ENCODE data around the gene CPNE1. TPM values are rescaled to one million over a fixed set of nuclear protein-coding genes. Genes with fewer than 3 reads are reported as not detected.
"Not testable (repeated sequence)": the region's sequence is repeated elsewhere in the genome, so short reads cannot be mapped to it uniquely, and the experiment has no call there.

Gene CPNE1
- total RNA-seq, 4 donors from 2014 or later = 84.9 to 201 (median 127) TPM

DNA sequence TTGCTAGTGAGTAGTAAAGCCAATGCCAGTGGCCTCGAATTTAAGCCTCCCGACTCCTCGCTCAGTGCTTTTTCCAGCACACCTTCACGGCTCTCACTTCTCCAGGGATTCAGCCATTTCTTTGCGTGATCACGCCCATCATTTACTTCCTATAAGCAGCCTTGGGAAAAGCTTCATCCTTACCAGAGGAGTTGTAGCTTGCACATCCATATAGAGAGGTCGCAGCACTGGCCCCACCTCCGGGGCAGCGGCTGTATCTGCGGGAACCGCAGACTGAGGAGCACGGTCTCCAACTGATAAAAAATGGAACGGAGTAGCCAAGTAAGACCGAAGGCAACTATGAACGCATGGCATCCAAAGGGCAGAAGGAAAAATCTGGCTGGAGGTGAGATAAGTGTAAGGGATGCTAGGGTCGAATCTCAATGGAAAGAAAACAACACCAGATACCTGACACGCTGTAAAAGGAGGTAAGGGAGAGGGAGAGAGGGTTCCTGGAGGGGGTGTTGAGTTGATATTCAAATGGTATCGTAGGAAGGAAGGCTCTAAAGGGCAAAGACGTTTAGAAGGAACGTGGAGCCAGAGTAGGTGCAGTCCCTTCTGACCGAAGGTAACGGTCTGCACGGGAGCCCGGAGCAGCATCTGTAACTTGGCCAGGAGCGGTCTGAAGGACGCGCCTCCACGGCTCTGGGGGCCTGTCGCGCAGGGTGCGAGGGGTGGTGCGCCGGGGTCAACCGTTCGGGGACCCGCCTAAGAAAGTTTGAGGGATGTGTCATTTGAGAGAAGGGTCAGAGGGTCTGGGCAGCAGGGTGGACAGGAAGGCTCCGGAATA is 33.8 kb upstream of the CPNE1 start:
- TF ChIP-seq, protein P1, sequence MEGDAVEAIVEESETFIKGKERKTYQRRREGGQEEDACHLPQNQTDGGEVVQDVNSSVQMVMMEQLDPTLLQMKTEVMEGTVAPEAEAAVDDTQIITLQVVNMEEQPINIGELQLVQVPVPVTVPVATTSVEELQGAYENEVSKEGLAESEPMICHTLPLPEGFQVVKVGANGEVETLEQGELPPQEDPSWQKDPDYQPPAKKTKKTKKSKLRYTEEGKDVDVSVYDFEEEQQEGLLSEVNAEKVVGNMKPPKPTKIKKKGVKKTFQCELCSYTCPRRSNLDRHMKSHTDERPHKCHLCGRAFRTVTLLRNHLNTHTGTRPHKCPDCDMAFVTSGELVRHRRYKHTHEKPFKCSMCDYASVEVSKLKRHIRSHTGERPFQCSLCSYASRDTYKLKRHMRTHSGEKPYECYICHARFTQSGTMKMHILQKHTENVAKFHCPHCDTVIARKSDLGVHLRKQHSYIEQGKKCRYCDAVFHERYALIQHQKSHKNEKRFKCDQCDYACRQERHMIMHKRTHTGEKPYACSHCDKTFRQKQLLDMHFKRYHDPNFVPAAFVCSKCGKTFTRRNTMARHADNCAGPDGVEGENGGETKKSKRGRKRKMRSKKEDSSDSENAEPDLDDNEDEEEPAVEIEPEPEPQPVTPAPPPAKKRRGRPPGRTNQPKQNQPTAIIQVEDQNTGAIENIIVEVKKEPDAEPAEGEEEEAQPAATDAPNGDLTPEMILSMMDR (IDR thresholded peaks at IDR 0.05) = no peak
- TF ChIP-seq POLR2A (IDR thresholded peaks at IDR 0.05) = no peak
- DNase-seq = no peak
- no peaks in the 10 kb centered on the region for H3K9me3 ChIP-seq
- H3K4me1 ChIP-seq = peaks cover 0 to 17% (median 2%) of the 10 kb centered on the region in 4 donors
- no peaks in the 10 kb centered on the region for H3K27me3 ChIP-seq
- H3K27ac ChIP-seq = peak overlapping the region; percentile 84 to 91 (median 89)
- peaks cover 0 to 52% (median 0%) of the 10 kb centered on the region in 3 donors for H3K36me3 ChIP-seq
- H3K4me3 ChIP-seq = peak overlapping the region; percentile 77 to 95 (median 80)

DNA sequence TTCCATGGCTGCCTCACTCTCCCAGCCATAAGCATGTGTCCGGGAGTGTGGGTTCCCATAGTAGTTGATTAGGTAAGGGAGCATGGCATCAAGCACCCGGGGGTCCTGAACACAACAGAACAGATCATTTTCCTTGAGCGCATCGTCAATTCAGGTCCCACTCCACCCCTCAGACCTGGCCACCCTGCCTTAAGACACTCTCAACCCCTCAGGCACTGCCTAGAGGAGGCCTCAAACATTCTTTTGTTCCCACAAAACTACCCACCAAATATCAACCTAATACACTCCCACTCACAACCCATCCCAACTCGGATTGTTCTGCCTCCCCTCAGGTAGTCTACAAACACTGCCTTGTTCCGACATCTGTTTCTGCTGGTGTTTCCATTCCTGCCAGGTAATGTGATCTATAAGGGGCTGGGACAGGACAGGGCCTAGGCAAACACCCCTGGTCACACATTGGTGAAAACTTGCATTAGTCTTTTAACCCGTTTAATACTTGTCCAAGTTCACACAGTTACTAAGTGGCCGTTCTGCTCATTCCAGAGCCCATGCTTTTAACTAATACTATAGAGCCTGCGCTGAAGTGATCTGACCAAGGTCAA is 33.1 kb upstream of the CPNE1 start:
- TF ChIP-seq POLR2A (IDR thresholded peaks at IDR 0.05) = no peak
- TF ChIP-seq, protein P1 (IDR thresholded peaks at IDR 0.05) = no peak
- DNase-seq = no peak
- Histone ChIP-seq H3K36me3 (peaks cover 0 to 52% (median 0%) of the 10 kb centered on the region in 3 donors), H3K27ac (no peak overlapping the region), H3K4me3 (peak overlapping the region in 3 of 4 donors; percentile 77 to 95 (median 80)), H3K4me1 (peaks cover 0 to 17% (median 2%) of the 10 kb centered on the region in 4 donors), H3K27me3 (no peaks in the 10 kb centered on the region), H3K9me3 (no peaks in the 10 kb centered on the region)

DNA sequence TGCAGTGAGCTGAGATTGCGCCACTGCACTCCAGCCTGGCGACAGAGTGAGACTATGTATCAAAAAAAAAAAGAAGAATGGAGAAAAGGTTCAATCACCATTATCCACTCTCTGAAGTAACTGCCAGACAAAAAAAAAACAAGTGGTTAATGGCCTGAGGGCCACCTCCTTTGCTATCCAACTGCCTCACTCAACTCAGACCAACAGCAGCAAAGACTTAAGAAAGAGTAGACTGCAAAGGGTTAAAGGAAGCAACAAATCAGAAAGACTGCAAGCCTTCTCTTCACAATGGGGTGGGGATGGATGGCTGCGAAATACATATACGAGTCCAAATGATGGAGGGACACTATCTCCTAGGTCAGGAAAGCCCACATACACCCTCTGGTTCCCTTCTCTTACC is 31.3 kb upstream of the CPNE1 start:
- Histone ChIP-seq H3K4me3 (no peak overlapping the region), H3K27me3 (no peaks in the 10 kb centered on the region), H3K36me3 (peaks cover 0 to 42% (median 0%) of the 10 kb centered on the region in 3 donors), H3K9me3 (no peaks in the 10 kb centered on the region), H3K4me1 (peaks cover 0 to 17% (median 2%) of the 10 kb centered on the region in 4 donors), H3K27ac (no peak overlapping the region)
- TF ChIP-seq POLR2A (IDR thresholded peaks at IDR 0.05) = no peak
- DNase-seq = no peak

DNA sequence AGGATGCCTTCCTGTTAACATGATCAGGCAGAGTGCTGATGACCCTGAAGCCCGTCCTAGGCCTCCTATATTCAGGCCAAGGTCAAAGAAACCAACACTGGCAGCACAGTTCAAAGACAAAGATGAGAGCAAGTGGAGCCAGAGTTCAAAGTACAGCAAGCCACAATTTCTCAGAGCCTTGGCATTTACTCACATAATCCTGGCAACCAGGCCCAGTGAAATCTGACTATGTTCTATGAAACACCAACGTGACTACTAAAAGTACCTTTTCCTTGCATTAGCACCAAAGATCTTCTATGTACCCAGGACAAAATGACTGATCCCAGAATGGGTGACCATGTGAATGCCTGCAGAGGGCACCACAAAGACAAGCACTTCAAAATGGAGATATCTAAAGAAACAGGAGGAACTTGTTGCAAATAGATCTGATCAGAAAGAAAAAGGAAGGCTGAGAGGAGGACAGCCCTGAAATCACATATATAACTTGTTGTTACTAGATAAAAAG is 30.6 kb upstream of the CPNE1 start:
- H3K4me1 ChIP-seq = peaks cover 0 to 13% (median 2%) of the 10 kb centered on the region in 4 donors
- H3K9me3 ChIP-seq = no peaks in the 10 kb centered on the region
- no peak overlapping the region for H3K4me3 ChIP-seq
- DNase-seq = no peak
- no peak for TF ChIP-seq POLR2A (IDR thresholded peaks at IDR 0.05)
- TF ChIP-seq, protein P1 (IDR thresholded peaks at IDR 0.05) = no peak
- no peak overlapping the region for H3K27ac ChIP-seq
- H3K36me3 ChIP-seq = peaks cover 0 to 46% (median 0%) of the 10 kb centered on the region in 3 donors
- no peaks in the 10 kb centered on the region for H3K27me3 ChIP-seq

DNA sequence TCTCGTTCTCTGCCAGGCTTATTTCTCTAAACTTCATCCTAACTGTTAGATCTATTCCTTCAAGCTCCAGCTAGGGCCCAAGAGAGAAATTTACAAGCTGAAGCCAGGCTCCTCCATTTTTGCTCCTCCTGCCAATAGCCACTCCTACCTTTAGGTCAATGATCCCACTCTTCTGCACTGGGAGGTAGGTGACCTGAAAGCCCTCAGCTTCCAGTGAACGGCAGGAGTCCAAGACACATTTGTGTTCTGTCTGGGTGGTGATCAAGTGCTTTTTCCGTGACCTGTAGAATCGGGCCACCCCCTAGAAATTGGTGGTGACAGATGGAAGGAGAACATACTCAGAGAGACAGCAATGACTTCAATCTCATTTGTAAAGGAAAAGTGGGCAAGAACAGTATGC is 25.6 kb upstream of the CPNE1 start:
- peaks cover 0 to 71% (median 0%) of the 10 kb centered on the region in 3 donors for H3K36me3 ChIP-seq
- no peaks in the 10 kb centered on the region for H3K9me3 ChIP-seq
- H3K4me3 ChIP-seq = no peak overlapping the region
- H3K27ac ChIP-seq = no peak overlapping the region
- H3K27me3 ChIP-seq = no peaks in the 10 kb centered on the region
- no peaks in the 10 kb centered on the region for H3K4me1 ChIP-seq
- no peak for DNase-seq
- no peak for TF ChIP-seq POLR2A (IDR thresholded peaks at IDR 0.05)
- TF ChIP-seq, protein P1 (IDR thresholded peaks at IDR 0.05) = no peak

DNA sequence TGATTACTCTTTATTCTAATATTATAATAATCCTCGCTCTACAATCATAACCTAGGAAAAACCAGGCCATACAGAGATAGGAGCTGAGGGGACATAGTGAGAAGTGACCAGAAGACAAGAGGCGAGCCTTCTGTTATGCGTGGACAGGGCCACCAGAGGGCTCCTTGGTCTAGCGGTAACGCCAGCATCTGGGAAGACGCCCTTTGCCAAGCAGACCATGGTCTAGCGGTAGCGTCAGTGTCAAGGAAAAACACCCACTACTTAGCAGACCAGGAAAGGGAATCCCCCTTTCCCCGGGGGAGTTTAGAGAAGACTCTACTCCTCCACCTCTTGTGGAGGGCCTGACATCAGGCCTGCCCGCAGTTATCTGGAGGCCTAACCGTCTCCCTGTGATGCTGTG is 22.2 kb upstream of the CPNE1 start:
- not testable (repeated sequence) for H3K27ac ChIP-seq, DNase-seq, H3K9me3 ChIP-seq, H3K4me1 ChIP-seq, H3K27me3 ChIP-seq, H3K4me3 ChIP-seq
- TF ChIP-seq, protein P1 (IDR thresholded peaks at IDR 0.05) = peak in 1 of 6 experiments; percentile 7
- peaks cover 0 to 48% (median 0%) of the 10 kb centered on the region in 3 donors for H3K36me3 ChIP-seq

DNA sequence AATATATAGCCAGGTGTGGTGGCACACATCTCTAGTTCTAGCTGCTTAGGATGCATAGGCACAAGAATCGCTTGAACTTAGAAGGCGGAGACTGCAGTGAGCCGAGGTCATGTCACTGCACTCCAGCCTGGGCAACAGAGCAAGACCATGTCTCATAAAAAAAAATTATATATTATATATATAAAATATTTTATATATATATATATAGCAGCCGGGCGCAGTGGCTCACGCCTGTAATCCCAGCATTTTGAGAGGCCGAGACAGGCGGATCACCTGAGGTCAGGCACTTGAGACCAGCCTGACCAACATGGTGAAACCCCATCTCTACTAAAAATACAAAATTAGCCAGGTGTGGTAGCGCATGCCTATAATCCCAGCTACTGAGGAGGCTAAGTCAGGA is 20.7 kb upstream of the CPNE1 start:
- H3K9me3 ChIP-seq = not testable (repeated sequence)

More for the DNA sequence above, 20.7 kb upstream of the CPNE1 start:
- not testable (repeated sequence) for H3K4me1 ChIP-seq, H3K27ac ChIP-seq, H3K4me3 ChIP-seq, DNase-seq, H3K27me3 ChIP-seq
- peaks cover 0 to 47% (median 0%) of the 10 kb centered on the region in 3 donors for H3K36me3 ChIP-seq

All from Peyer's patch (tissue), 4 donors.